NCI-H1417 (cell line): Measurements from ENCODE around the gene AGBL1.
A peak's percentile ranks its signal among the peaks of the same experiment; 100 is the strongest.

ENCODE experiments used
- DNase-seq, 3 experiments: peaks; one replicate each; lab custom pipeline; 2025; lab: John Stamatoyannopoulos, UW

Gene AGBL1

DNA sequence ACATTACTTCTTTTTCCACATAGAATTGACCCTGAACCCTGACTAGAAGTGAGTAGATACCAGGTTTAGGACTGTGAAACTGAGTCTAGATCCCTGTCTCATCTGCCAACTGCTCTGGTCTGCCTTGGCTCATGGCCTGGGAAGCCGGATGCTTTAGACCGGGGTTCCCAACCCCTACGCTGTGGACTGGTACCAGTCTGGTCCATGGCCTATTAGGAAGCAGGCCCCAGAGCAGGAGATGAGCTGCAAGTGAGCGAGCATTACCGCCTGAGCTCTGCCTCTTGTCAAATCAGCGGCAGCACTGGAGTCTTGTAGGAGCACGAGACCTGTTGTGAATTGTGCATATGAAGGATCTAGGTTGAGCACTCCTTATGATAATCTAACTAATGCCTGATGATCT is 734.2 kb downstream of the AGBL1 start:
- no peak for DNase-seq

- peak in 1 of 3 experiments; percentile 43 for DNase-seq
These were observed 749.6 kb downstream of the AGBL1 start for GRCh38 chr15:86829245-86829644.

GRCh38 chr15:86830304-86830703 is 750.6 kb downstream of the AGBL1 start:
- DNase-seq = no peak

- DNase-seq = no peak
These were observed 753.9 kb downstream of the AGBL1 start for GRCh38 chr15:86833595-86833994.

DNA sequence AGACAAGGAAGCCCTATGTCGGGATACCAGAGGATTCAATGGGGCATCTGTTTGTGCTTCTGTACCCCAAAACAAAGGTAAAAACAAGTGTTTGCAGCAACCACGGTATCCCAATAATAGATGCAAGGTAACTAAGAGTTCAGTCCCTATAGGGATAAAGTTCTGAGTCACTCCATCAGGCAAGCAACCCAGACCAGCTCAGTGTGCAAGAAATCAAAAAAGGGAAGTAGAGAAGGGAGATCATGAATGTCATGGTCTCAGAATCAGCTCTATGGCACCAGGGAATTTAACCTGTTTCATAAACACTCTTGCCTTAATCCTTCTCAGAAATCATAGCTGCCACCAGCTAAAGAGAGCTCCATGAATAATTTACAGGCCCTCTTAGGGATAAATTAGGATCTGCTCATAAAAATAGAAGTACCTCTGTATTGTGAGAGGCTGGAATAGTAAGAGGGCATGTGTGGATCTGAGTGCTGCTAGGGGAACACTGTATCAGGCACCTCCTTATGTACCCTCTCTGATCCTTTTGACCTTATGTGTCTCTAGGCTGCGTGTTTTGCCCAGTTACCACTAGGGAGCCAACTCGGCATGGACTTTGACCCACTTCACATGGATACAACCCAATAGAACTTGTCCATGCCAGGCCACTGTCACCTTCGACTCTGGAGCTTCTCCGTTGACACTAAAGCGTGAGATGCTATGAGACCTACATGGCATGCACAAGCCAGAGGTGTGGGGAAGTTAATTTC is 754.6 kb downstream of the AGBL1 start:
- no peak for DNase-seq

DNA sequence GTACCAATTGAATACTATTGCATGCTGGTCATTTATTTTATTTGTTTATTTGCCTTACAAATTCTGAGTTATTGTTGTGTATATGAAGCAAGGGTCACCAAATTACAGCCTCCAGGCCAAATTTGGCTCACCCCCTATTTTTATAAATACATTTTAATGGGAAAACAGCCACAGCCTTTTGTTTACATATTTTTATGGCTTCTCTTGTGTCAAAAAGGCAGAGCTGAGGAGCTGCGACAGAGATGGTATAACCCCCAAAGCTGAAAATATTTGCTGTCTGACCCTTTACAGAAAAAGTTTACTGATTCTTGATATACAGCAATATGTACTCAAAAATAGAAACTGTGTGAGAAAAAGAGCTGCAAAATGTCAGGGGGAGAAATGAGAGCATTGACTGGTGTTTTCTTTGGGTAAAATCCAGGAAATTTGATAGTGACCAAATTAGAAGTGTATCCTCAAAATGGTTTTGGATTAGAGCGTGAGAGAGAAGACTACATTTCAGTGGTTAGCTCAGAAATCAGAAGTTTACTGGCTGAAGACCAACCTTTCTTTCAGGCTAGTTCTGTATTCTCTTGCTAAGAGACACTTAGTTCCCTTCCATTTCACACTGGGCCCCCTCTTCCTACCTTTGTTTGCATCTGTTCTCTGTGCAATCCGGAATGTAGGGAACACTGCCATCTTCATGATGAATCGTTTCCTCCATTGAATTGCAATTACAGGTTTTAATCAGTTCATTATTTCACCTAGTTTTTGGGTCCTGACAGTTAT is 757.8 kb downstream of the AGBL1 start:
- peak in 1 of 3 experiments; percentile 26 for DNase-seq

DNA sequence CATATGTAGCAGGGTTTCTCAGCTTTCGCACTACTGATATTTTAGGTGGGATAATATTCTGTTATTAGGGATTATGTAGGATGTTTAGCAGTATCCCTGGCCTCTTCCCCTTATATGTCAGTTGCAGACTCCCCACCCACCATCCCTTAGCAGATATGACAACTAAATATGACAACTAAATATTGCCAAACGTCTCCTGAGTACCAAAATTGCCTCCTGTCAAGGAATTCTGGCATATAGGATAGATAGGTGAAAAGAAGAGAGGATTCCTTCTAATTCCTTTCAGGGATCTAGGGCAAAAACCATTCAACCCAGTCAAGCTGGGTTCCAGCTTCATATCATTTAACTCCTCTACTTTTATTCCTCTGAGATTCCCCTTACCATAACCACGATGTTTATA is 759.8 kb downstream of the AGBL1 start:
- no peak for DNase-seq

GRCh38 chr15:86840996-86841395 is 761.3 kb downstream of the AGBL1 start:
- DNase-seq = no peak

- no peak for DNase-seq
These were observed 762.5 kb downstream of the AGBL1 start for GRCh38 chr15:86842199-86842598.

DNA sequence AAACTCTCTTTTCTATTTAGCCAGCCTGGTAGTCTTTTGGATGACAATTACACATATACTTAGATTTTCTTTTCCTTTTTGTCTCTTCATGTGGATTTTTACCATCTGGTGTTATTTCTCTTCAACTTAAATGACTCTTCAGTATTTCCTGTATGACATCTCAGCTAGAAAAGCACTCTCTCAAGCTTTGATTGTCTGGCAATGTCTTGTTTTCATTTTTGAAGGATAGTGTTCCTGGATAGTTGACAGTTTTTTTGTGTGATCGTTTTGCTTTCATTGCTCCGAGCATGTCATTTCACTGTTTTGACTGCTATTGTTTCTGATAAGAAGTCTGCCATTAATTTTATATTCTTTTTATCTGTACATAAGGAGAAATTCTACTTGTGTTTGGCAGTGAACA is 766.4 kb downstream of the AGBL1 start:
- no peak for DNase-seq

GRCh38 chr15:86849136-86849535 is 769.5 kb downstream of the AGBL1 start:
- no peak for DNase-seq

GRCh38 chr15:86849558-86850285 is 770.1 kb downstream of the AGBL1 start:
- DNase-seq = no peak

DNA sequence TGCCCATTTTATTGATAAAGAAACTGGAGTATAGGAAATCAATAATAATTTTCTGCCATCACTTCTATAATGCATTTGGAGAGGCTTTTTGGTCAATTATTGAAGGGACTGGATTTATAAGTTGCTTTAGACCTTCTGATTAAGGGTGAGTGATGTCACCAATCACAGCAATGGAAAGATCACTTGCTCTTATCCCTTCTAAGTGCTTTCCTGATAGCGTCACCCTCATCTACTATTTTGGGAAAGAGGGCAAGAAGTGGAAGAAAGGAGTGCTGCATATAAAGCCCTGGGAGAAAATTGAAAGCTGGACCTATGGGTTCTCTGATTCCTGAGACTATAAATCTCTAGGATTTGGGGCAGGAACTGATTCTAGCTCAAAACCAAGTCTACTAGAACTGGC is 771.3 kb downstream of the AGBL1 start:
- DNase-seq = no peak

DNA sequence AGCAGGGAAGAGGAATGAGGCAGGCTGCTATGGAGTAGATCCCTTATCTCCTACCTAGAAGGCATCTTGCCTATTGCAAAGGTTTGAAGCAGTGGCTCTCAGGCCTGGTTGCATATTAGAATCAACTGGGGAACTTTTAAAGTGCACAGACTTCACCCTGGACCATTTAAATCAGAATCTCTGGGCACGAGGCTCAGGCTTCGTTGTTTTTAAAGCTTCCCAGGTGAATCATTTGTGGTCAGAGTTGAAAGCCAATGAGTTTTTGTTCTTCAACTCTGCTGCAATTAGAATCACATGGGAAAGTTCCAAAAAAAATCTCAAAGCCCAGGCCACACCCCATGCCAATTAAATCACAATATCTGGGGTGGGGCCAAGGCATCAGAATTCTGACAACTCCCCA is 773.1 kb downstream of the AGBL1 start:
- no peak for DNase-seq

DNA sequence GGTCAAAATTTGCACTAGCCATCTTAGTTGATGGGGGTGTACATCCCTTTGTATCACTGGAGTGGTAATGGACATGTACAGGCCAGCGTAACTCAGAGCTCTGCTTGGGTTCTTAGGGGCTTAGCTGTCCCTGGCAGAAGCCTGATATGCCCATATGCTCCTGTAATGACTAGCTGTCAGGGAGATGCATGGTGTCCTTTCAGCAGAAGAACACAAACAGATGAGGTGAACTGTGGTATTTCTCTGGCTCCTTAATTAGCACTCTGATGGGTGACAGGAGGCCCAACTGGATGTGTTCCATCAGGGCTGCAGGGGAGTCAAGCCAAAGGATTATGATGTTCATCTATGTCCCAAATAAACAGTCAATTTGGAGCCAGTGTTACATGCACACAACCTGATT is 774.5 kb downstream of the AGBL1 start:
- DNase-seq = no peak

DNA sequence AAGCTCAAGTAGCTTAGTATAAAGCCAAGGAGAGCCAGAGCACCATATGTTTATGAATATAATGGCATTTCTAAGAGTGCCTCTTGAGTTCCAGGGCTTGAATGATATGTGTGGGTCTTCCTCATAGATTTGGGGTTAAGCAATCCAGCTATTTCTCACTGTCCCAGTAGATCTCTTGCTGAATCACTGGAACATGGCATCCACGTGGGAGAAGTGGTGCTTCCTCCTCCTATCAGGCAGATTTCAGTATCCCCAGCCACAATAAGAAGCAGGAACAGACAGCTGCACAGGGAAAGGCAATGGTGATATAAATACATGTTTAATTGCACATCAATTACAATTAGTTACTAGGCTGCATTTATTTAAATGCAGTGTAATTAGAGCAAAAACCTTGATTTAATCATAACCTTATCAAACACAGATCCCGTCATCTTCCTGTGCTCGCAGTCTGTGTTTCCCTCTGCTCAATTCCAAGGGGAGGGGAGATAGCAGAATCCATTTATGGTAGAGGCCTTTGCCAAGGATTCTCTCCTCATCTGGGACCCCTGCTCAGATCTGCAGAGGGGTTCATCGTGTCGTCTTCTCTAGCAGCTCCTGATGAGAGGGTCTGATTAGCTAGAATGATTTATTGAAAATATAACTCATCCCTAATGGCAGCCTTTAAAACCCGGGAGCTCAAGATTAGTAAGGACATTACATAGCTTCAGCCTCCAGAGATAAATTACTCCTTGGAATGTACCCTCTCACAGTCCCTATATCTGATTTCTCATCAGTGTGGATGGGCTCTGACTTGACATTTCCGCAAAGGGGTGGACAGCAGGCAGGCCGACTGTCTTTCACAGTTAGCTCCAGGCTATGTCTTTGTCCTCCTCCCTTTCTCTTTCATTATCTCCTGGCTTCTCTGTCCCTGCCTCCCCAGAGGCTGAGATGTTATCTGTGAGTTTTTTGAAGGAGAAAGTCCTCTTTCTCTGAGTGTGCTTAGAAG is 775.9 kb downstream of the AGBL1 start:
- peak in 1 of 3 experiments; percentile 20 for DNase-seq

- DNase-seq = no peak
These were observed 778.0 kb downstream of the AGBL1 start for GRCh38 chr15:86857701-86858100.

- DNase-seq = peak in 2 of 3 experiments; percentile 29 to 57
These were observed 783.7 kb downstream of the AGBL1 start for GRCh38 chr15:86863226-86863915.

DNA sequence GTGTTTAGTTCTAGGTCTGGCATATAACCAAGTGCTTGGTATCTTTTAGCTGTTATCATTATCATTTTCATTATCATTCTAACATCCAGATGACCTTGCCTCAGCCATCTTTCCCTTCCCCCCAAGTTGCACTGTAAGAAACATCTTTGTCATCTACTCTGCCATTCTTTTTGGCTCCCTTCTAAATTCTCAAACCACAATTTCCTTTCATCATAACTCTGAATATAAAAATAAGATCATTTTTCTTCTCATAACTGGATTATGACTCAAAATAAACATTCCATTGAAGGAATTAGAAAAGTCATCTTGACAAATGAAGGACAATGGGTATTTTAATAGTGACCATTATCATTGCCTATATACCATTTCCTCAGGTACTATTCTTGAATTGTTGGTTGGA is 786.2 kb downstream of the AGBL1 start:
- no peak for DNase-seq

- no peak for DNase-seq
These were observed 791.2 kb downstream of the AGBL1 start for GRCh38 chr15:86870846-86871245.

GRCh38 chr15:86871964-86872363 is 792.3 kb downstream of the AGBL1 start:
- DNase-seq = no peak
